ENCODE measurements around the gene ADAMTS18. TPM values are rescaled to one million over a fixed set of nuclear protein-coding genes. Genes with fewer than 3 reads are reported as not detected.
"Not testable (repeated sequence)": the region's sequence is repeated elsewhere in the genome, so short reads cannot be mapped to it uniquely, and the experiment has no call there.

ADAMTS18 gene
- total RNA-seq, 1 donor from 2014 or later, result 7.9 TPM

- no peak for TF ChIP-seq CTCF (conservative IDR thresholded peaks at IDR 0.05)
- Mint-ChIP-seq H3K4me3 (no peak overlapping the region), H3K36me3 (no peaks in the 10 kb centered on the region), H3K4me1 (ENCODE audit: unreplicated experiment) (no peaks in the 10 kb centered on the region), H3K27me3 (peaks cover 3% of the 10 kb centered on the region), H3K27ac (no peak overlapping the region), H3K9me3 (no peaks in the 10 kb centered on the region)
- no peak for DNase-seq (ENCODE audit: extremely low spot score, unreplicated experiment)
Measured at GRCh38 chr16:77468831-77469230, 34.0 kb upstream of the ADAMTS18 start.

GRCh38 chr16:77467821-77468335, 33.0 kb upstream of the ADAMTS18 start:
- Mint-ChIP-seq H3K27me3 (peaks cover 3% of the 10 kb centered on the region), H3K36me3 (no peaks in the 10 kb centered on the region), H3K27ac (no peak overlapping the region), H3K4me3 (no peak overlapping the region), H3K4me1 (ENCODE audit: unreplicated experiment) (peaks cover 3% of the 10 kb centered on the region), H3K9me3 (no peaks in the 10 kb centered on the region)
- DNase-seq (ENCODE audit: extremely low spot score, unreplicated experiment), result no peak
- no peak for TF ChIP-seq CTCF (conservative IDR thresholded peaks at IDR 0.05)

- H3K4me3 Mint-ChIP-seq; DNase-seq (ENCODE audit: extremely low spot score, unreplicated experiment); H3K36me3 Mint-ChIP-seq; H3K9me3 Mint-ChIP-seq; H3K27me3 Mint-ChIP-seq; H3K27ac Mint-ChIP-seq: not testable (repeated sequence)
- H3K4me1 Mint-ChIP-seq (ENCODE audit: unreplicated experiment), result peaks cover 11% of the 10 kb centered on the region
Measured at GRCh38 chr16:77463659-77464058, 28.8 kb upstream of the ADAMTS18 start.

- Mint-ChIP-seq H3K27ac (no peak overlapping the region), H3K4me3 (no peak overlapping the region), H3K9me3 (no peaks in the 10 kb centered on the region), H3K4me1 (ENCODE audit: unreplicated experiment) (peaks cover 11% of the 10 kb centered on the region), H3K36me3 (no peaks in the 10 kb centered on the region), H3K27me3 (no peaks in the 10 kb centered on the region)
- no peak for DNase-seq (ENCODE audit: extremely low spot score, unreplicated experiment)
- no peak for TF ChIP-seq CTCF (conservative IDR thresholded peaks at IDR 0.05)
Measured at GRCh38 chr16:77462894-77463293, 28.1 kb upstream of the ADAMTS18 start.

GRCh38 chr16:77459534-77460254, 24.9 kb upstream of the ADAMTS18 start:
- no peaks in the 10 kb centered on the region for H3K36me3 Mint-ChIP-seq
- TF ChIP-seq CTCF (conservative IDR thresholded peaks at IDR 0.05), result no peak
- no peaks in the 10 kb centered on the region for H3K27me3 Mint-ChIP-seq
- no peak overlapping the region for H3K27ac Mint-ChIP-seq
- H3K4me1 Mint-ChIP-seq (ENCODE audit: unreplicated experiment), result peaks cover 18% of the 10 kb centered on the region
- no peak overlapping the region for H3K4me3 Mint-ChIP-seq
- DNase-seq (ENCODE audit: extremely low spot score, unreplicated experiment), result no peak
- H3K9me3 Mint-ChIP-seq, result no peaks in the 10 kb centered on the region

GRCh38 chr16:77457046-77457445, 22.2 kb upstream of the ADAMTS18 start:
- no peak for DNase-seq (ENCODE audit: extremely low spot score, unreplicated experiment)
- Mint-ChIP-seq H3K4me1 (ENCODE audit: unreplicated experiment) (peaks cover 11% of the 10 kb centered on the region), H3K4me3 (peak overlapping the region; percentile 32), H3K27me3 (no peaks in the 10 kb centered on the region), H3K36me3 (no peaks in the 10 kb centered on the region), H3K27ac (no peak overlapping the region), H3K9me3 (no peaks in the 10 kb centered on the region)
- no peak for TF ChIP-seq CTCF (conservative IDR thresholded peaks at IDR 0.05)
